ENCODE measurements around the gene FKBP6.

DNA sequence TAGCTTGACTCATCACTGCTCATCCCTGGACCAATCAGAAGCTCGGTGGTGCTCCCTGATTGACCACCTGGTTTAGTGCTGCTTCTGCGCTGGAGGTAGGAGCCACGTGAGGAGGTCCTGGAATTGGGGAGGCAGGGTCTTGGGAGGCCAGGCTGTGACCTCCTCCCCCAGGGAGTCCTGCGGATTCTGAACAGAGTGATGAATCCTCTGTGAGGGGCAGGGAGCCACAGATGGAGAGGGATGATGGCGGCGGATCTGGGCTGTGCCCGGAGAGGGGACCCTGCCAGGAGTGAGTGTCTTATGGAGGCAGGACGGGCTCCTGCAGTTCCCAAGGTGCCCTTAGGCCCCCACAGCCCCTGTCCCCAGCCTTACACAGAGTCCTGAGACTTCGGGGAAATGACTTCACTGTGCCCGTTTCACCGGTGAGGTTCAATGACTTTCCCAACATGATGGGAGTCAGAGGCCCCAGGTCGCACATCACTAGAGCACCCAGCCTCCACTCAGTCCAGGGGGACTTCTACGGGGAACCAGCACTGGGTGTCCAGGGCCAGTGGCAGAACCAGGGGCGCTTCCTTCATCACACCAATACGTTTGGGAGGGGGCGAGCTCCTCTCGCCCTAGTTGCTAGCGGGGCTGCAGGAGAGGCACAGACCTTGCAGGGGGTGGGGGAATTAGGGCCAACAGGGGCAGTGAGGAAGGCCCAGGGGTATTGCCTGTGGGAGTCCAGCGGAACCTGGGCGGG is 48.9 kb downstream of the FKBP6 start:
- TF ChIP-seq, protein P1, sequence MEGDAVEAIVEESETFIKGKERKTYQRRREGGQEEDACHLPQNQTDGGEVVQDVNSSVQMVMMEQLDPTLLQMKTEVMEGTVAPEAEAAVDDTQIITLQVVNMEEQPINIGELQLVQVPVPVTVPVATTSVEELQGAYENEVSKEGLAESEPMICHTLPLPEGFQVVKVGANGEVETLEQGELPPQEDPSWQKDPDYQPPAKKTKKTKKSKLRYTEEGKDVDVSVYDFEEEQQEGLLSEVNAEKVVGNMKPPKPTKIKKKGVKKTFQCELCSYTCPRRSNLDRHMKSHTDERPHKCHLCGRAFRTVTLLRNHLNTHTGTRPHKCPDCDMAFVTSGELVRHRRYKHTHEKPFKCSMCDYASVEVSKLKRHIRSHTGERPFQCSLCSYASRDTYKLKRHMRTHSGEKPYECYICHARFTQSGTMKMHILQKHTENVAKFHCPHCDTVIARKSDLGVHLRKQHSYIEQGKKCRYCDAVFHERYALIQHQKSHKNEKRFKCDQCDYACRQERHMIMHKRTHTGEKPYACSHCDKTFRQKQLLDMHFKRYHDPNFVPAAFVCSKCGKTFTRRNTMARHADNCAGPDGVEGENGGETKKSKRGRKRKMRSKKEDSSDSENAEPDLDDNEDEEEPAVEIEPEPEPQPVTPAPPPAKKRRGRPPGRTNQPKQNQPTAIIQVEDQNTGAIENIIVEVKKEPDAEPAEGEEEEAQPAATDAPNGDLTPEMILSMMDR (conservative IDR thresholded peaks at IDR 0.05 in 1 of 2, IDR thresholded peaks at IDR 0.05 in 1 of 2; ENCODE audit: extremely low read depth in 1 of 2, insufficient read depth in 1 of 2, low read depth in 1 of 2, low read length in 2 of 2), result no peak
- no peak for TF ChIP-seq EZH2 (IDR thresholded peaks at IDR 0.05; ENCODE audit: borderline replicate concordance, low read length)

All from mammary epithelial cell (primary cell).